NCI-H748 (cell line): ENCODE measurements around the gene APPL1.
A peak's percentile ranks its signal among the peaks of the same experiment; 100 is the strongest.

Experiments used
- DNase-seq: peaks from one replicate; lab custom pipeline; 2025; ENCODE audit not compliant: unreplicated experiment; lab: John Stamatoyannopoulos, UW

Gene APPL1, protein sequence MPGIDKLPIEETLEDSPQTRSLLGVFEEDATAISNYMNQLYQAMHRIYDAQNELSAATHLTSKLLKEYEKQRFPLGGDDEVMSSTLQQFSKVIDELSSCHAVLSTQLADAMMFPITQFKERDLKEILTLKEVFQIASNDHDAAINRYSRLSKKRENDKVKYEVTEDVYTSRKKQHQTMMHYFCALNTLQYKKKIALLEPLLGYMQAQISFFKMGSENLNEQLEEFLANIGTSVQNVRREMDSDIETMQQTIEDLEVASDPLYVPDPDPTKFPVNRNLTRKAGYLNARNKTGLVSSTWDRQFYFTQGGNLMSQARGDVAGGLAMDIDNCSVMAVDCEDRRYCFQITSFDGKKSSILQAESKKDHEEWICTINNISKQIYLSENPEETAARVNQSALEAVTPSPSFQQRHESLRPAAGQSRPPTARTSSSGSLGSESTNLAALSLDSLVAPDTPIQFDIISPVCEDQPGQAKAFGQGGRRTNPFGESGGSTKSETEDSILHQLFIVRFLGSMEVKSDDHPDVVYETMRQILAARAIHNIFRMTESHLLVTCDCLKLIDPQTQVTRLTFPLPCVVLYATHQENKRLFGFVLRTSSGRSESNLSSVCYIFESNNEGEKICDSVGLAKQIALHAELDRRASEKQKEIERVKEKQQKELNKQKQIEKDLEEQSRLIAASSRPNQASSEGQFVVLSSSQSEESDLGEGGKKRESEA

DNA sequence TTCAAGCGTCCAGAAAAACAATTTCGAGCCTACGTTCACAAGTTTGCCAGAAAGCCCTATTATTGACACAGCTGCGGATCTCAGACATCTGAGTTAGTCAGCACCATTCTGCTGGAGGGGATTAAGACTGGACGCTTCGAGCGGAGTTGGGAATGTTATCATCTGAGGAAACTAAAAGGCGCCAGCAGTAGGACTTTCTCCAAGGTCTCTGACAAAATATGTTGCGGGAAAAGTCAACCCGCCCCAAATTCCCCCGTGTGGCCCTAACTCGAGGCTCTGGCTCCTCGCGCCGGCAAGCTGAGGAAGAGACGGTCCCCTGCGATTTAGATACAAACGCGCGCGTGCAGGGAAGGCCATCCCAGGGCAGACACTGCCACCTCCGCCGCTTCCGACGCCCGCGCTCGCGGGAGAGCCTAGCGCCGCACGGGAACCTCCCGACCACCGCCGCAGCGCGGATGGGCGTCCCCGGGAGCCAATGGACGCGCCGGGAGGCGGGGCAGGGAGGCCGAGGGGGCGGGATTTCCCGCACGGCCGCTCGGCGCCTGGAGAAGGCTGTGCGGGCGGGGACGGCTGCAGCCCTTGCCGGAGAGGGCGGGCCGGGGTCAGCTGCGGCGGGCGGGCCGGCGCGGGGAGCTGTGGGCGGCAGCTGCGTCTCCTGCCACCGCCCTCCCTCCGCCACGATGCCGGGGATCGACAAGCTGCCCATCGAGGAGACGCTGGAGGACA lies at the start of gene APPL1:
APPL1 (plus strand) TSS at position 526 of the 726 bp plus-strand sequence; CDS start at position 681, 155 bp downstream.
- DNase-seq, result peak; percentile 91

DNA sequence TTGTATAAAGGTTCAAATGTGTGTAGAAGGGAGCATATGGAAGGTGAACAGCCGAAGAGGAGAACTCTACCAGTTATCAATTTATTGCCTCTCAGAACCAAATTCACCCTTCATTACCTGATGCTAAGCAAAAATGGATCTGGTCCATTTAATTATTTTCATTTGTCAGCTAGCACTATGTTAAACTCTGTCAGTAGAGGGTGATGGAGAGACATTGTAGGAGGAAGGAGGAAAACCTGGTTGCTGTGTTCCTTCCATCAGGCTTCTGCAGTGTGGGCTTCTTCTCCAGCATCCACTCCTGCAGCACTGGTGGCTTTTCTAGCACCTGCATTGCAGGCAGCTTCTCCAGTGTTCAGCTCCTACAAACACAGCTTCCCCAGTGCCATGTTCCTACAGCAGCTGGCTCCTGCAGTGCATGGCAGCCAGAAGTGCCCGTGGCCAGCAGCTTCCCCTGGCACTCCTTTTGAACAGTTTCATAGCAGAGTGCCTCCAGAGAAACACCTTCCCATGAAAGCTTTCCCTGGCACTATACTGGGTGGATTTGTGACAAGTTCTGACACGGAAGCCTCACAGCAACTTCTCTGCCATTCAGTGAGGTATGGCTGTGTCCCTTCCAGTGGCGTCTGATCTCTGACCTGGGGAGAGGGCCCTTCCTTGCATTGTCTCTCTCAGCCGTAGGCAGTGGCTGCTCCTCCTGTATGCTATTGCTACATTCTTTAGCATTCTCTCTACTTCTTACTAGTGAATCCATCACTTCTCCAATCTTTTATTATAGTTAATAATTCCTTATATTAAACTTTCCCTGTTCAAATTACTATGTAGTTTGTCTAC lies 47.7 kb upstream of the APPL1 start:
- peak; percentile 19 for DNase-seq

DNA sequence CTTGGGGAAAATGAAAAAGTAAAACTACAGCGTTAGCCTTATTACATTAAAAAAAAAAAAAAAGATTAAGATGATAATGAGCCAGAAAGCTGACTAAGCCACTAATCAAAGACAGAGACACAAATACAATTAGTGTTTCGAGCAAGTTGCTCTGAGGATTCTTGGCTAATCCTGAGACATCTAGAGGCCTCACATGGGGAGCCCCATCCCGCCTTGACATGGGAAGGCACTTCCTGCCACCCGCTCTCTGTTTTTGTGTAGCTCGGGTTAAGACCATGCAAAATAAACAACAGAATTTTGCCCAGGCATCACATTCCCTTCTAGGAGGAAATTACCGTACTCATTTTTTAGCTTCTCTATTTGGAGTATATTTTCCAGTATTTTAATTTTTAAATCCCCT lies 43.0 kb upstream of the APPL1 start:
- DNase-seq, result no peak

DNA sequence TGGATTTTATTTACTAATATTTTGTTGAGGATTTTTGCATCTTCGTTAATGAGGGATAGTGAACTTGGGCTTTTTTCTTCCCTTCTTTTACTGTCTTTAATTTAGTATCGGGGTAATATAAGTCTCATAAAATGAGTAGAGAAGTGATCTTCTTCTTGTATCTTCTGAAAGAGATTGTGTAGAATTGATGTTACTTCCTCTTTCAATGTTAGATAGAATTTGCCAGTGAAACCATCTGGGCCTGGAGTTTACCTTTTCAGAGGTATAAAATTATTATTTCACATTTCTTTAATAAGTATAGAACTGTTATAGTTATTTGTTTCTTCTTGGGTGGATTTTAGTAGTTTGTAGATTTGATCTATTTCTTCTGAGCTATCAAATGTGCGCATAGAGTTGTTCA lies 35.5 kb upstream of the APPL1 start:
- DNase-seq, result no peak

DNA sequence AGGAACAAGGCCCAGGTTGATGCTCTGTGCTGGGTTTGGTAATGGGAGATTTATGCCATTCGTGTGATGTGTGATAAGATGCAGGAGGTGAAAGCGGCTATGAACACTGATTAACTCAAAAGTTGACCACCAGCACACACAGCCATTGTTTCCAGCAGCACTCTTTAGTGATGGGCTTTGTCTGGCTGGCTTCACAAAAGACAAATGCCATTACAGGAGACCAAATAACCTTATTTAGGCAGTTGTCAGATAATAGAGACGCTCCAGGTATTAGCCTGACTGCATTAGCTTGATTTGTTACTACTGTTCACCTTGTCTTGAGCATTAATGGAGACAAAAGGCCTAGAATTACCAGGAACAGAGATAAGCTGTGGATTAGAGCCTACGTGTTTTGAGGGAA lies 32.9 kb upstream of the APPL1 start:
- no peak for DNase-seq

DNA sequence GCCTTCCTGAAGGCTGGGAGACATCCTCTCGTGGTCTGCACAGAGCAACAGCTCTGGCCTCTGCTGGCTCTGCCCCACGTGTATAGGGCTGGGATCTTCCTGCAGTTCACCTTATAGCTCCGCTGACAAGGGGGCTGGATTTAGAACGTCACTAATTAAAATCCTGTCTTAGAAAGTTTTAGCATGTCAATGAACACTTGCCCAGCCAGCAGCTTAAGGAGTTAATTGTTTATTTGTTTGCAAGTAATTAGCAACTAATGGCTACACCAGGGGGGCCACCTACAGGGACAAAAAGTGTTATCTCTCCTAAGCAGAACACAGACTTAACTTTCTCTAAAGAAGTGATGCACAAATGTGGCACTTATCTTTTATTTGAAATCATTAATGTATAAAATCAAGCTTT lies 27.6 kb upstream of the APPL1 start, which contains the start of gene HESX1:
HESX1 (minus strand) TSS at position 84 of the 403 bp plus-strand sequence; CDS start at position 24, 60 bp downstream.
- no peak for DNase-seq

DNA sequence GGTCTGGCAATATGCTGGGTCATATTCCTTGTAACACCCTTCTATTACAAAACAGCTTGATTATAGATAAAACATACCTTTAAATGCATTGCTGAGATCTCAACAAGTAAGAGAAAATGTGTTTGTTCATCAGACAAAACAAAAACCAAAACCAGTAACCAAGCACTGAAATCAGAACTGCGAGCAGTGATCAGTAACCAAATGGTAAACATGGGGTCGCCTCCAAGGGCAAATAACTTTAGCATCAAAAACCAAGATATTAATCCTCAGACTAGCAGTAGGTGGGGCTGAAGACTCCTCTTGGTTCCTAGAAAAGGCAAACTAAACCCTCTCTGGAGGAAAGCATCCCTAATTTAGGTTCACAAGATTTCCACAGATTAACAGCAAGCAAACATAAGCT lies 21.1 kb upstream of the APPL1 start:
- DNase-seq, result no peak

DNA sequence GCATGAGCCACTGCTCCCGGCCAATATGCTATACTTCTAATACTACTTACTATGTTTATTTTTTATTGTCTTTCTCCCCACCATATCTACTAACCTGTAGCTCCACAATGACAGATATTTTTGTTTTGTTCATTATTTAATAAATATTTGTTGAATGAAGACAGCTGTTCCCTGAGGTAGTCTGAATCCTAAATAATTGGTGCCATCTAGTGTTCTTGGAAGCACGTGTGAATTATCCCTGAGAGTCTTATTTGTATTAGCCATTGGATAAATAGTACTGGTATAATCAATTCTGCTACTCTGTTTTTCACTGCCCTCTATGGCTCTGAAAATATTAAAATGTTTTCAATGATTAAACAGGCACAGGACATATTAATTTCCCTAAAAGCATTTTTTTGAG lies 5.6 kb upstream of the APPL1 start:
- DNase-seq, result peak; percentile 7

DNA sequence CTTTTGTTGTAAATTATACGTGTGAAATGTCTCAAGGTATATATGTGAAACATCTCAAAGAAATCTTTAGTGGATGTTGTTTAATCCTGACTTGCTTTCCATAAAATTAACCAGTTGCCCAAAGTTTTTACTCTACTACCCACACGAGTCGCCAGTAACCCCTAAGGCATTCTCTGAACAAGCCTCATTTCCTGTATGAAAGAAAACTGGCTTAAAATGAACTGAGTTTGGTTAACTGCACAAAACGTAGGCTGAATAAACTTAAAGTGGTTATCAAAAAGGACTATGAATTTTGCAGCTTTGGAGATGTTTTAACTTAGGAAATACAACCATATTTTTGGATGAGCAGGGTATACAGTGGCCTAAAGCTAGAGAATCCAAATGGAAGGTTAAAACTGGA lies 2.7 kb upstream of the APPL1 start:
- no peak for DNase-seq

DNA sequence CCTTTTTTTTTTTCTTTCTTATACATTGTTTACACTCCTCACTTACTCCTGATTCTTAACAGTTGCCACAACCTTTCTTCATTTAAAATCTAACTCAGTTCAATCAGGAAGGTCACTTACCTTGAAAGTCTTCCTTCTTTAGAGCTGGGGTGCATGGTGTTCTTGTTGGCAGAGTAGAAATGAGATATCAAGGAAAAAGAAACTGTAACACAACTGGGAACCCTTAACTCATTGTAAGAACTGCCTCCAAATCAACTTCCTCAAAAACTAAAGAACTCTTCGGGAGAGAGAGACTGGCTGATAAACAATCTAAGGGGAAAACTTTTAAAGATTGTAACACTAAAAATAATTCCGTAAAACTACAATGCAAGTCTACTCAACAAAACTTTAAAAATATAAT lies 1.4 kb upstream of the APPL1 start:
- DNase-seq, result no peak

DNA sequence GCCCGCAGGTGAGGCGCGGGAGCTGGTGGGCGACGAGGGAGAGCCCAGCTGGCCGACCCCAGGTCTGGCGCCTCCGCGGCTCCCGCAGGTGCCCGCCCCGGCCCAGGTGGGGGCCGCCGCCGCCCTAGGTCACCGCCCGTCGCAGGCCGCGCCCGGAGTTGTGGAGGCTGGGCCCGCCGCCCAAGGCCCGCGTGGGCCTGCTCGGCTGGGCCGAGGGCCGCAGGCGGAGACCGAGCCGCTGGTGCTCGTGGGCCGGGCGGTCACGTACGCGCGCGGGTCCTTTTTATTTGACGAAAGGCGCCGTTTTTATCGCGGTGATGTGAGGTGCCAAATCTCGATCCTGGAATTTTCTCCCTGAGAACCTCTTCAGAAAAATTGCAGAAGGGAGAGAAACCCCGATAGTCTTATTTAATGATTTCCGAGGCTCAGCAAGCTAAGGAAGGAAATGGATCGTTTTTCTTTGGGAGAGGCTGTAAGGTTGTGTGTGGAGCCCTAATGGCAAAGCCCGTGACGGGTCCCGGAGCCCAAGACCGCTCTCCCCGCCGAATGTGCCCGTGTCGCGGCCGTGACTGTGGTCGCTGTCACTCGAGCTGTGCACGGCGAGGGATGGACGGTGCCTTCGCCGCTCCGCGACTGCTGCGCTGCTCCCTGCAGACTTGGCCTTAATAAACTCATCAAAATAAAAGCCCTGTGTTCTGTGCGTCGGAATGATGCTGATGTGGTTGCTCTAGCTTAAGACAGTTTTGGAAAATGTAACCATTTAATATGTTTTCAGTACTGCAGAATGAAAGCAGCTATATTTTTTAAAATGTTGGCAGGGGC lies 612 bp downstream of the APPL1 start:
- DNase-seq, result peak; percentile 73

DNA sequence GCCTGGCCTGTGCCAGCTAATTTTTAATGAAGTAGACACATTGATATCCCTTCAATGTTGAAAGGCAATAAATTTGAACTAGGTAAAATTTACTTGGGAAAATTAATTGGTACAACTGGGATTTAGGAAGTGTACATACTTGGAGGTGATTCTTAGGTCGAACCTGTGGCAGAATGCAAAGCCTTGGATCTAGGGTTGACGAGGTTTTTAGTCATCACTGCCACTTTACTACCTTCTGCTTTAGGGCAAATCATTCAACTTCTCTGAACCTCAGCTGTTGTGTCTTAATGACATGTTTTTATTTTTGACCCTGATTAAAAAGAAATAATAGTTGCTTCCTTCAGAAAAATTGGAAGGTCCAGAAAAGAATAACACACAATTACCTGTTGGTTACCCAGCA lies 2.5 kb downstream of the APPL1 start:
- DNase-seq, result no peak

DNA sequence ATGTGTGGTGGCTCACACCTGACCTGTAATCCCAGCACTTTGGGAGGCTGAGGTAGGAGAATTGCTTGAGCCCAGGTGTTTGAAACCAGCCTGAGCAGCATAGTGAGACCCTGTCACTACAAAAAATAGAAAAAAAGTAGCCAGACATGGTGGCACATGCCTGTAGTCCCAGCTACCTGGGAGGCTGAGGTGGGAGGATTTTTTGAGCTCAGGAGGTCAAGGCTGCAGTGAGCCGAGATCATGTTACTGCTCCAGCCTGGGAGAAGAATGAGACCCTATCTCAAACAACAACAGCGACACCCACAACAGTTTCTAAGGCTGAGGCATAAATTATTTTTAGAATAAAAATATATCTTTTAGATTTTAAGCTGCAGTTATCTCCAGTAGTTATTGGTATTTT lies 6.3 kb downstream of the APPL1 start:
- no peak for DNase-seq

DNA sequence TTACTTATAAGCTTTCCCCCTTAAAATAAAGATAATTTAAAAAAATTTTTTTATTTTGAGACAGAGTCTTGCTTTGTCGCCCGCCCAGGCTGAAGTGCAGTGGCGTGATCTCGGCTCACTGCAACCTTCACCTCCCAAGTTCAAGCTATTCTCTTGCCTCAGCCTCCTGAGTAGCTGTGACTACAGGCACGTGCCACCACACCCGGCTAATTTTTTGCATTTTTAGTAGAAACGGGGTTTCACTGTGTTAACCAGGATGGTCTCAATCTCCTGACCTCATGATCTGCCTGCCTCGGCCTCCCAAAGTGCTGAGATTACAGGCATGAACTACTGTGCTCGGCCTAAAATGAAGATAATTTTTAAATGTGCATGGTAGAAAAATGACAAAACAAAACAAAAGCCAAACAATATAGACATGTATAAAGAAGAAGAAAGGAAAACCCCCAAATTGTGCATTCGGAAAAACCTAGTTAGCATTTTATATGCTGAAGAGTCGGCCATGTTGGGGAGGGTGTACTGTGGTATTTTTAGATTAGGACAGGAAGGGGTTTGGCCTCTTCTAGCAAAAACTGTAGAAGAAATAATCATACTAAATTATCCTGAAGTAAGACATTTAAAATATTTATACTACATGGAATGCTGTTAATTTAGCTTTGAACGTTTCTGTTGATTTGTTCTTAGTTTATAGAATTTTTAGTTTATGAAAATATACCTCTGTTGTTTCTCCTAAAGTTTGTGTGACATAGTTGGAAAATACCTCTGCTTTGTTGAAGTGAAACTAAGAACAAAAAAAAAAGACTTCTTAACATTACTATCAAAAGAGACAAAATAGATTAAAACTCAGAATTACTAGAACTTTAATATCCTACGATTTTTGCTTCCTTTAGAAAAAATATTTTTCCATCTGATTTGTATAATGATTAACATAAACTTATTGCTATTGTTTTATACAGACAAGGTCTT lies 7.4 kb downstream of the APPL1 start:
- DNase-seq, result no peak

DNA sequence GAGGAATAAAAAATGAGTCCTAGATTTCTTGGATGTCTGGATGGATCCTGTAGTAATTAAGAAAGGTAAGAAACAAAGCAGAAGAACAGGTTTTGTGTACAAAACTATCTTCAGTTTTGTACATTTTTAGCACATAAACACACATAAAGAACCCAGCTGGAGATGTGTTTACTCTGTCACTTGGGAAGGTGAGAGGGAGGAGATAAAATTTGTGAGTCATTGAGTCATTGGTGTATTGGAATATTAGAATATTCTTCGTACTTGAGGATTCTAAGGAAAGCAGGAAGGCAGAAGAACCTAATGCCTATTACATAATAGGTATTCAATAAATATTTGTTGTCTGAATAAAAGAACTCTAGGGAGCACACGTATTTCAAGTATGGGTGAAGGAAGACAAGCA lies 17.4 kb downstream of the APPL1 start:
- DNase-seq, result no peak

DNA sequence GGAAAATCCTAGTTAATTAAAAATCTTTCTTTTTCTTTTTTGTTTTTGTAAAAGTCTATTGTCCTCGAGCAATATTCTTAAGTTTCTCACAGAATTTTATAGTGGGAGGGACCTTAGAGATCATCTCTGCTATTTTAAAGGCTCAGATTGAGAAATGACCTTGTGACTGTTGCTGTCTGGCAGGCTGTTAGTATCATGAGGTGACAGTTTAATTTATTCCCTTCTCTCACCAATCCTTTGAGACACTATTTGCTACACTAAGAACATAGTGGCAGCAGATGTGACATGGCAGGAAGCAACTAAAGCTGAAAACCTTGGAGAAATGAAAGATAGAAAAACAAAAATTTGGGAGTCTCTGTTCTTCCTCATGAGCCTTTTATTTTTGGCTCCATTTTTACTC lies 24.9 kb downstream of the APPL1 start:
- no peak for DNase-seq

DNA sequence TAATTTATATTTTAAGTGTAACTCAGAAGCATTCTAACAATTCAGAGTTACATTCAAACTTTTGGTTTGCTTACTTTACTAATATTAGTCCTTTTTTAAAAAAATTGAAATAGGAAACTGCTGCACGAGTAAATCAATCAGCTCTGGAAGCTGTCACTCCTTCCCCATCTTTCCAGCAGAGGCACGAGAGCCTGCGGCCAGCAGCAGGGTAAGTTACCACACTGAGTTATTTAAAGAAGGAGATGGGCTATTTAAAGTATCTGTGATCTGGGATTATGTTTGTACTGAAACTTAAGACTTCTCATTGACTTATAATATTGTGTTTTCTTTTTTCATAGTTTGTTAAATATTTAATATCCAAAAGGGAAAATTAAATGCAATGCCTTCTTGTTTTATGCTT lies 29.3 kb downstream of the APPL1 start:
- DNase-seq, result no peak

DNA sequence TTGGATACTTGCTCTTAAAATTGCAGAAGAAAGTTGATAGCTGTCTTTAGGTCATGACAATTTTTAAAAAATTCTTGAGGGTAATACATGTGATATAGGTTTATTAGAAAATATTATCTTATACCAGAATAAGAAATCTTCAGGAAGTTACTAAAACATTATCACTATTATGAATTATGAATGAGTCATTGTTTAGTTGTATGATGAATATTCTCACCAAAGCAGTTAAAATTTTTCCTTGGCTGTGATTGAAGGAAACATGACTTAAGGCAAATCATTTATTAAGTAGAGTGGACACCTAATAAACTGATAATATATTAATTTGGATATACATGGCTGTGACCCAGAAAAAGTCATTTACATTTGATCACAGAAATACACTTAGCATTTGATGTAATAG lies 30.1 kb downstream of the APPL1 start:
- DNase-seq, result no peak

DNA sequence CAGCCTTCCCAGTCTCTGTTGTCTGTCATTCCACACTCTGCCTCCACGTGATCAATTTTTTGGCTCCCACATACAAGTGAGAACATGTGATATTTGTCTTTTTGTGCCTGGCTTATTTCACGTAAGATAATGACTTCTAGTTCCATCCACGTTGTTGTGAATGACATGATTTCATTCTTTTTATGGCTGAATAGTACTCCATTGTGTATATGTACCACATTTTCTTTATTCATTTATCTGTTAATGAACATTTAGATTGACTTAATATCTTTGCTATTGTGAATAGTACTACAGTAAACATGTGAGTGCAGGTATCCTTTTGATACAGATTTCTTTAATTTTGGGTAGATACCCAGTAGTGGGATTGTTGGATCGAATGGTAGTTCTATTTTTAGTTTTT lies 33.6 kb downstream of the APPL1 start:
- no peak for DNase-seq
